ENCODE data around the gene RBMS1. TPM values are rescaled to one million over a fixed set of nuclear protein-coding genes. Genes with fewer than 3 reads are reported as not detected.

RBMS1 gene
- total and polyA plus RNA-seq, 5 donors from 2014 or later = 27.9 to 58.4 (median 33.5) TPM

DNA sequence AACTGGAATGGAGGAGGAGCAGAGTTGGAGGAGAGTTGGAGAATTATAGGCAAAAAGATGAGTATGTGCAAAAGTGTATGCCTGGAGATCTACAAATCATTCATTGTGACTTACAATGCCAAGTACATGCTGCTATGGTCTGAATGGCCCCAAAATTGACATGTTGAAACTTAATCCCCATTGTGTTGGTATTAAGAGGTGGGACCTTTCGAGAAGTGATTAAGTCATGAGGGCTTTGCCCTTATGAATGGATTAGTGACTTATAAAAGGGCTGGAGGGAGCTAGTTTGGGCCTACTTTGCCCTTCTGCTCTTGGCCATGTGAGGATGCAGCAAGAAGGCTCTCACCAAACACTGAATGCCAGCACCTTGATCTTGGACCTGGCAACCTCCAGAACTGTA is 6.3 kb upstream of the RBMS1 start:
- Mint-ChIP-seq H3K27me3 (peaks cover 31% of the 10 kb centered on the region), H3K4me3 (no peak overlapping the region), H3K36me3 (no peaks in the 10 kb centered on the region), H3K4me1 (no peaks in the 10 kb centered on the region), H3K9me3 (peaks cover 0 to 3% (median 0%) of the 10 kb centered on the region in 7 donors), H3K27ac (no peak overlapping the region)
- Histone ChIP-seq H3K36me3 (ENCODE audit: control insufficient read depth, insufficient read depth, low read length) (no peaks in the 10 kb centered on the region), H3K27me3 (ENCODE audit: control insufficient read depth, insufficient read depth, low read length) (peaks cover 11% of the 10 kb centered on the region), H3K4me3 (ENCODE audit: low read depth, low read length) (no peak overlapping the region), H3K27ac (ENCODE audit: insufficient read depth, low read length, poor library complexity, severe bottlenecking) (no peak overlapping the region), H3K4me1 (ENCODE audit: control insufficient read depth, insufficient read depth, low read length, poor library complexity, severe bottlenecking) (no peaks in the 10 kb centered on the region), H3K9me3 (ENCODE audit: control insufficient read depth in 2 of 2, low read length in 2 of 2) (no peaks in the 10 kb centered on the region)
- DNase-seq (no peak), ATAC-seq (ENCODE audit: low read depth in 2 of 2) (no peak)

DNA sequence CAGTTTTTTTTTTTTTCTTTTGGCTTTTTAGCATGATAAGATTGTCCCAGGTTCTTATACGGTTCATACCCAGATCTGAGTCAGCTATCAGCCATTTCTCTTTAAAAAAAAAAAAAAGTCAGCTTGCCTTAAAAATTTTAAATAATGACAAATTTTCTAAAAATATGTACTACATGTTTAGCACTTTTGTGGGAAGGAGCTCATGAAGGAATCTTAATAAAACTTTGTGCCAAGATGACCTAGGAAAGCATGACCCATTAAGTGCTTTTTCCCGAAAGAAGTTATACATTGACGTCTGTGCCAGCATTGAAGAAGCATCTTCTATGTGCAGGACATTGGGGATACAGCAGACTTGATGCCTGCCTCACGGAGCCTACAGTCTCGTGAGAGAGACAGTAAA is 4.5 kb upstream of the RBMS1 start:
- Mint-ChIP-seq H3K36me3 (no peaks in the 10 kb centered on the region), H3K9me3 (peaks cover 0 to 6% (median 0%) of the 10 kb centered on the region in 7 donors), H3K27ac (no peak overlapping the region), H3K4me1 (peaks cover 0 to 4% (median 0%) of the 10 kb centered on the region in 4 donors), H3K27me3 (peaks cover 38% of the 10 kb centered on the region), H3K4me3 (no peak overlapping the region)
- H3K4me3 ChIP-seq (ENCODE audit: low read depth, low read length) = no peak overlapping the region
- H3K9me3 ChIP-seq (ENCODE audit: control insufficient read depth in 2 of 2, low read length in 2 of 2) = no peaks in the 10 kb centered on the region
- ATAC-seq (ENCODE audit: low read depth in 2 of 2) (no peak), DNase-seq (no peak)
- peaks cover 5% of the 10 kb centered on the region for H3K4me1 ChIP-seq (ENCODE audit: control insufficient read depth, insufficient read depth, low read length, poor library complexity, severe bottlenecking)
- H3K36me3 ChIP-seq (ENCODE audit: control insufficient read depth, insufficient read depth, low read length) = no peaks in the 10 kb centered on the region
- peaks cover 16% of the 10 kb centered on the region for H3K27me3 ChIP-seq (ENCODE audit: control insufficient read depth, insufficient read depth, low read length)
- no peak overlapping the region for H3K27ac ChIP-seq (ENCODE audit: insufficient read depth, low read length, poor library complexity, severe bottlenecking)

DNA sequence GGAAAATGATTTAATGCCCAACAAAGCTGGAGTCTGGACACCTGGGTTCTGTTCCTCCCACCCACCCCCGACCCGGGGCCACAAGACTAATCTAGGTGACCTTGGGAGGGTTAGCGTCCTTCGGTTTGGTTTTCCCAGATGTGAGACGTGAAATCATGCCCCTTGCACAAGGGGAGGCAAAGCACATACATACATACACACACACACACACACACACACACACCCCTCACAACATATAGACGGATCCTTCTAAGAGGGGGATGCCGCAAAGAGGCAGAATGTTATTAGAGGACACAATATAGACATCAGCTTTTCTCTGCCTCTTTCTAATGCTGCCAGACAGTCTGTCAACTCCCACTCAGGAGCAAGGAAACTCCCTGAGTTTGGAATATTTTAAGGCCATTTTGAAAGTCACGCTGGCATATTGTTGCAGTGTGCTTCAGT is 616 bp upstream of the RBMS1 start:
- peaks cover 4 to 21% (median 7%) of the 10 kb centered on the region in 4 donors for H3K4me1 Mint-ChIP-seq
- peaks cover 59% of the 10 kb centered on the region for H3K27me3 Mint-ChIP-seq
- H3K36me3 Mint-ChIP-seq = no peaks in the 10 kb centered on the region
- Histone ChIP-seq H3K4me3 (ENCODE audit: low read depth, low read length) (peak overlapping the region; percentile 34), H3K27me3 (ENCODE audit: control insufficient read depth, insufficient read depth, low read length) (peaks cover 31% of the 10 kb centered on the region), H3K36me3 (ENCODE audit: control insufficient read depth, insufficient read depth, low read length) (no peaks in the 10 kb centered on the region), H3K9me3 (ENCODE audit: control insufficient read depth in 2 of 2, low read length in 2 of 2) (no peaks in the 10 kb centered on the region), H3K4me1 (ENCODE audit: control insufficient read depth, insufficient read depth, low read length, poor library complexity, severe bottlenecking) (peaks cover 17% of the 10 kb centered on the region), H3K27ac (ENCODE audit: insufficient read depth, low read length, poor library complexity, severe bottlenecking) (no peak overlapping the region)
- no peak overlapping the region for H3K27ac Mint-ChIP-seq
- H3K4me3 Mint-ChIP-seq = peak overlapping the region; percentile 78 to 90 (median 84)
- DNase-seq (peak in 1 of 3 donors; percentile 8), ATAC-seq (ENCODE audit: low read depth in 2 of 2) (no peak)
- peaks cover 0 to 2% (median 0%) of the 10 kb centered on the region in 7 donors for H3K9me3 Mint-ChIP-seq

DNA sequence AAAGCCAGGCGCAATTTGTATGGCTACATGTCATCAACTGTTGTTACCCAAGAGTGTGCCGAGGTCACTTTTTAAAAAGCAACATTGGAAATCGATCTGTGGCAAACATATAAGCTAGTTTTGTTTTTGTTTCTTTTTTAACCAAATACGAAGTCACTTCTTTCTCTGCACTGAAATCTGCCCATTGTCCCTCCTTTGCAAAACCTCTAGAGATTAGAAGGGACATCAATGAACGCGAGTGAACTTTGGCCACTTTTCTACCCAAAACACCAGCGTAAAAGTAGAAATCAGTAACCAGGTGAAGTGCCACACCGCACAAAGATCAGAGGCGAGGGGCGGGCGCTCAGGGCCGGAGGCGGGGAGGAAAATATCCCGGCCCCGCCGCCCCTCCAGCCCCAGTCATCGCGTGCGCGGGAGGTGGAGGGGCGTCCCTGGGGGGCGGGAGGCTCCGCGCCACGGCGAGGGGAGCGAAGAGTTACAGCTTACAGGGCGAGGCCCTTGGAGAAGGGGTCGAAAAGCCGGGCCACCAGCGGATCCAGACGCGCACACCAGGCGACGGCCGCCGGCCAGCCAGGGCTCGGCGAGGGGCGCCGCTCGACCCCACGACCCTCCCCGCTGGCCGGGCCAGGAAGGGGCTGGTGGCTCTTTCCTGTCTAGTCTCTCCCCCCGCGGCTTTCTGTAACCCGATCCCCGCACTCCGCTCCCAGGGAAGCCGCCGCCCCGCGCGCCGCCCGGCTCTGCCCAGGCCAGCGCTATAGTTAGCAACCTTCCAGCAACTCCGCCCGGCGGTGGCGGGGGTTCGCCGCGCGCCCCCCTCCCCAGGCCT is 993 bp downstream of the RBMS1 start:
- Mint-ChIP-seq H3K4me3 (peak overlapping the region; percentile 86 to 98 (median 89)), H3K4me1 (peaks cover 4 to 23% (median 7%) of the 10 kb centered on the region in 4 donors)

DNA sequence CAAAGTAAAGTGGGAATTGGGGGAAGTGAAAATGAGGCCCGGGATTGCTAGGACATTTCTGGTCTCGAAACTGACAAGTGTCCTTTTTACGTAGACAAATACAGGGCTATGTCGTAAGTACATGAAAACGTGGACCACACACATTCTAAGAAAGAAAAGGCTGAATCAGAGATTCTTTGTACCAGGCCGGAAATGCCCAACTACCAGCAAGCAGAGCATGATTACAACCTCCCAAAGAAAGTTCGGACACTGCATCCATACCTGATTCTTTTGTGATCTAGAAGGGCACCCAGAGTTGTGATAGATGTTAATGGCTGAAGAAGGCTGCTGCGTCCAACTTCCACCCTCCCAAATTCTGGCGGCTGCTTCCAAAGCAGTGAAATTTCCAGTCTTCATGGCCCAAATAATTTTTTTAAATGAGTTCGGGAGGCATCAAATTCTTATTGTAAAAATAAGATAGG is 1.7 kb downstream of the RBMS1 start:
- peak overlapping the region; percentile 86 to 98 (median 88) for H3K4me3 Mint-ChIP-seq
- H3K4me1 Mint-ChIP-seq = peaks cover 4 to 23% (median 7%) of the 10 kb centered on the region in 4 donors
- H3K36me3 ChIP-seq (ENCODE audit: control insufficient read depth, insufficient read depth, low read length) = no peaks in the 10 kb centered on the region
- DNase-seq (peak in 1 of 3 donors; percentile 26), ATAC-seq (ENCODE audit: low read depth in 2 of 2) (no peak)
- no peak overlapping the region for H3K27ac ChIP-seq (ENCODE audit: insufficient read depth, low read length, poor library complexity, severe bottlenecking)
- peak overlapping the region; percentile 2 to 22 (median 21) for H3K27ac Mint-ChIP-seq
- H3K9me3 Mint-ChIP-seq = peaks cover 0 to 2% (median 0%) of the 10 kb centered on the region in 7 donors
- peaks cover 33% of the 10 kb centered on the region for H3K27me3 ChIP-seq (ENCODE audit: control insufficient read depth, insufficient read depth, low read length)
- H3K27me3 Mint-ChIP-seq = peaks cover 69% of the 10 kb centered on the region
- peak overlapping the region; percentile 70 for H3K4me3 ChIP-seq (ENCODE audit: low read depth, low read length)
- H3K4me1 ChIP-seq (ENCODE audit: control insufficient read depth, insufficient read depth, low read length, poor library complexity, severe bottlenecking) = peaks cover 17% of the 10 kb centered on the region
- H3K9me3 ChIP-seq (ENCODE audit: control insufficient read depth in 2 of 2, low read length in 2 of 2) = no peaks in the 10 kb centered on the region
- H3K36me3 Mint-ChIP-seq = no peaks in the 10 kb centered on the region

More for the DNA sequence above, 993 bp downstream of the RBMS1 start:
- Histone ChIP-seq H3K27ac (ENCODE audit: insufficient read depth, low read length, poor library complexity, severe bottlenecking) (peak overlapping the region; percentile 14), H3K4me3 (ENCODE audit: low read depth, low read length) (peak overlapping the region; percentile 70), H3K9me3 (ENCODE audit: control insufficient read depth in 2 of 2, low read length in 2 of 2) (no peaks in the 10 kb centered on the region), H3K27me3 (ENCODE audit: control insufficient read depth, insufficient read depth, low read length) (peaks cover 31% of the 10 kb centered on the region), H3K36me3 (ENCODE audit: control insufficient read depth, insufficient read depth, low read length) (no peaks in the 10 kb centered on the region), H3K4me1 (ENCODE audit: control insufficient read depth, insufficient read depth, low read length, poor library complexity, severe bottlenecking) (peaks cover 17% of the 10 kb centered on the region)
- DNase-seq = peak; percentile 16 to 55 (median 34)
- Mint-ChIP-seq H3K36me3 (no peaks in the 10 kb centered on the region), H3K27me3 (peaks cover 69% of the 10 kb centered on the region), H3K9me3 (peaks cover 0 to 2% (median 0%) of the 10 kb centered on the region in 7 donors), H3K27ac (peak overlapping the region; percentile 21 to 81 (median 50))
- ATAC-seq (ENCODE audit: low read depth in 2 of 2) = peak; percentile 27 to 54

DNA sequence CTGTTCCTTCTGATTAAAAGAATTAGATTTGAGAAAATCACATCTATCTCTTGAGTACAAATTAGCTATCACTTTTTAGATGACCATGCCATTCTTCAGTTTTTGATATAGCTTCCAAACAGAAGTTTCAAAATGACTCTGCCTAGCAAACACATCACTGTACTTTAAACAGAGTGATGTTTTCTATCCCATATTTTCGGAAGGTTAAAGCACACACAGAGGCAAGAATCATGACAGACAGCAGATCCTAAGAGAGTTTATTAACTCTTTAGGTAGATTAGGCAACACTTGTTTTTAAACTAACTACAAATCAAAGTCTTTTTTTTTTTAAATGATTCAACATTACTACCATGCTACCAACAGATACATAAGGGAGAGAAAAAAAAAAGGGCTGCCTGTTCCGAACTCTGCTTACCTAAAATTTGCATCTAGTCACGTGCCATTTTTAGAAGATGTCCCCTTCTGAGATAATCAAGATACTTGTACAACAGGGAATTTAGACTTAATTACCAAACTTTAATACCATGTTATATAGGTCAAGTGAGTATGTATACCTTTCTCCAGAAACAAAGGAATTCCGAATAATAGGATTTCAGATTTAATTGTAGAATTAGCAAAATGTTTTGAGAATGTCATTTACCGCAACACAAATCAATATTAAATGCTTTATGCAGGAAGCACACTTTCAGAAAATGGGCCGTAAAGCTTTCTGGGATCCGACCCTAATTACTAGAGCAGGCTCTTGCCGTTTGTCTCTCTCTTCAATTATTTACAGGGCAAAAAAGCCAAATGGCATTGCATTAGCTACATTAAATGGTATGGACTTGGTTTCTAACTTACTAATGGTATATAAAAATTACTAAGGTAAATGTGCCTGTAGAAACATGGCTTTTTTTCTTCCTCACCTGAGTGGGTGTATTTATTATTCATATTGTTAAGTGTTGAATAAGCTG is 2.6 kb downstream of the RBMS1 start:
- H3K4me3 ChIP-seq (ENCODE audit: low read depth, low read length) = no peak overlapping the region
- Mint-ChIP-seq H3K9me3 (peaks cover 0 to 2% (median 0%) of the 10 kb centered on the region in 7 donors), H3K36me3 (no peaks in the 10 kb centered on the region), H3K4me1 (peaks cover 4 to 23% (median 7%) of the 10 kb centered on the region in 4 donors), H3K4me3 (peak overlapping the region in 3 of 4 donors; percentile 15 to 86 (median 39)), H3K27ac (no peak overlapping the region), H3K27me3 (peaks cover 59% of the 10 kb centered on the region)
- H3K27me3 ChIP-seq (ENCODE audit: control insufficient read depth, insufficient read depth, low read length) = peaks cover 37% of the 10 kb centered on the region
- H3K27ac ChIP-seq (ENCODE audit: insufficient read depth, low read length, poor library complexity, severe bottlenecking) = no peak overlapping the region
- H3K9me3 ChIP-seq (ENCODE audit: control insufficient read depth in 2 of 2, low read length in 2 of 2) = no peaks in the 10 kb centered on the region
- H3K36me3 ChIP-seq (ENCODE audit: control insufficient read depth, insufficient read depth, low read length) = no peaks in the 10 kb centered on the region
- DNase-seq = no peak
- H3K4me1 ChIP-seq (ENCODE audit: control insufficient read depth, insufficient read depth, low read length, poor library complexity, severe bottlenecking) = peaks cover 17% of the 10 kb centered on the region
- ATAC-seq (ENCODE audit: low read depth in 2 of 2) = no peak

DNA sequence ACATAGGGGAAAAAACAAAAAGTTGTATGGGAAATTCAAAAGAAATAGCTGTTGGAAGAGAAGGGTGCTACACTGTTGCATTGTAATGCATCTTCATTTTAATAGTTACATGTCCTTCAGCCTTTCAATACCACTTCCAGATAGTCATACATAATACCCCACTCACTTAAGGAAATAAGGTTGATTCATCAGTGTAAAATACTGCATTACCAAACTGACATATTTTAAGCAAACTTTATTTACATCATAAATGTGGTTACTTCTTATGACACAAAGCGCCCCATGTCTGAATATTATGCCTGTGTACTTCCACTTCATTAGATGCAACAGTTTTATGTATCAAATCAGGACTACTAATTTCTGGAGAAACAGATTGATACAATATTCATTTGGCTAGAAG is 4.5 kb downstream of the RBMS1 start:
- ATAC-seq (ENCODE audit: low read depth in 2 of 2) (no peak), DNase-seq (no peak)
- Histone ChIP-seq H3K27me3 (ENCODE audit: control insufficient read depth, insufficient read depth, low read length) (peaks cover 24% of the 10 kb centered on the region), H3K36me3 (ENCODE audit: control insufficient read depth, insufficient read depth, low read length) (no peaks in the 10 kb centered on the region), H3K4me1 (ENCODE audit: control insufficient read depth, insufficient read depth, low read length, poor library complexity, severe bottlenecking) (peaks cover 17% of the 10 kb centered on the region), H3K9me3 (ENCODE audit: control insufficient read depth in 2 of 2, low read length in 2 of 2) (no peaks in the 10 kb centered on the region), H3K4me3 (ENCODE audit: low read depth, low read length) (no peak overlapping the region), H3K27ac (ENCODE audit: insufficient read depth, low read length, poor library complexity, severe bottlenecking) (no peak overlapping the region)
- peaks cover 0 to 37% (median 15%) of the 10 kb centered on the region in 4 donors for H3K4me1 Mint-ChIP-seq
- H3K36me3 Mint-ChIP-seq = no peaks in the 10 kb centered on the region
- H3K9me3 Mint-ChIP-seq = no peaks in the 10 kb centered on the region
- no peak overlapping the region for H3K4me3 Mint-ChIP-seq
- no peak overlapping the region for H3K27ac Mint-ChIP-seq
- H3K27me3 Mint-ChIP-seq = peaks cover 42% of the 10 kb centered on the region
